ENCODE measurements around the gene SYNC. TPM values are rescaled to one million over a fixed set of nuclear protein-coding genes. Genes with fewer than 3 reads are reported as not detected.

Gene SYNC
- total RNA-seq, 1 experiment from 2014 or later: 6.6 TPM

DNA sequence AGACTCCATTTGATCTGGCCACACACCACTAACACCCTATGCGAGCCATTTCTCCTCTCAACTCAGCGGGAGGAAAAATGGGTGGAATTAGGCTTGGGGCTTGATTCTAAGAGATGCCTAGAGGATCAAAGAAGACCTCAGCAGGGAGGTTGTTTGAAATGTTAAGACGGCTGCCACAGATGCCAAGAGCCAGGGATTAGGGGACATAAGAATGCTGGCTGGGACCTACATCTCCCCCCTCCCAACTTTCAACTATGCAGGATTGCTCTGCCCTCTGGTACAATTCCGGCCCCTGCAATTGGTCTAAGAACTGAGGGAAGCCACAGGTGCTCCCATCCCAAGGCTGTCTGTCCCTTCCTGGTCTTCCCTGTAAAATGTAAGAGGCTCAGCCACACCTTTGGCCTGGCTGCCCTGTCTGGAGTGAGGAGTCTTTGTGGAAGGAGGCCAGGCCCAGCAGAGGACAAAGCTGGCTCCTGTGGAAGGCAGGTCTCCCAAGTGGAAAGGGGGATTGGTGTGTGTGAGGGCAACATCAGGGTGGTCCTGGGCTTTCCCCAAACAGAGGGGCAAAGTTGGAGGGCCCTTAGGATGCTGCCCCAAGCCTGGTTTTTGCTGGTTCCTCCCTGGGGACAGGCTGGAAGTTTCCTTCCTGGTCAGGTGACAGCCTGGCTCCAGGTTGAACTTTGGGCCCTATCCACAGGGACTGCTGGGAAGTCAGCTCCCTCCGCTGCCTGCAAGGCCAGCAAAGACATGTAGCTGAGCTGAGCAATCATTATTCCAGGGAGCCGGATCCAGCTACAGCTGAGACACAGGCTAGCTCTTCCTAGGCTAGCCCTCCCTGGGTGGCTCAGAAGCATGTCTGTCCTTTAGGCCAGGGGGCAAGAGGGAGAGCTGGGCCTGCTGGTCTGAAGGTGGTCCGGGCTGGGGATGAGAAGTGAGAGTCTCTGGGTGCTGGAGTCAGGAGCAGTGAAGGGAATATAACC is 34.5 kb upstream of the SYNC start:
- Histone ChIP-seq H3K27ac (ENCODE audit: low read length) (no peak overlapping the region), H3K36me3 (ENCODE audit: low read depth, low read length) (no peaks in the 10 kb centered on the region), H3K9ac (ENCODE audit: low read length) (no peak overlapping the region), H3K4me2 (ENCODE audit: low read length) (no peak overlapping the region), H2AFZ (ENCODE audit: low read length) (no peak overlapping the region), H4K20me1 (ENCODE audit: low read length) (no peaks in the 10 kb centered on the region), H3K9me2 (replicated peaks; ENCODE audit: low read length) (no peaks in the 10 kb centered on the region), H3K4me1 (ENCODE audit: insufficient read depth, low read length) (peaks cover 6% of the 10 kb centered on the region), H3K79me2 (ENCODE audit: low read length) (peaks cover 11% of the 10 kb centered on the region), H3K9me3 (ENCODE audit: low read length) (no peaks in the 10 kb centered on the region), H3F3A (ENCODE audit: low read length, unreplicated experiment) (no peaks in the 10 kb centered on the region), H3K27me3 (ENCODE audit: low read length) (no peaks in the 10 kb centered on the region), H3K4me3 (ENCODE audit: low read length) (no peak overlapping the region)
- ChIA-PET CTCF (no interaction called here), POLR2A (ENCODE audit: unreplicated experiment) (no interaction called here)
- TF ChIP-seq, protein P1, sequence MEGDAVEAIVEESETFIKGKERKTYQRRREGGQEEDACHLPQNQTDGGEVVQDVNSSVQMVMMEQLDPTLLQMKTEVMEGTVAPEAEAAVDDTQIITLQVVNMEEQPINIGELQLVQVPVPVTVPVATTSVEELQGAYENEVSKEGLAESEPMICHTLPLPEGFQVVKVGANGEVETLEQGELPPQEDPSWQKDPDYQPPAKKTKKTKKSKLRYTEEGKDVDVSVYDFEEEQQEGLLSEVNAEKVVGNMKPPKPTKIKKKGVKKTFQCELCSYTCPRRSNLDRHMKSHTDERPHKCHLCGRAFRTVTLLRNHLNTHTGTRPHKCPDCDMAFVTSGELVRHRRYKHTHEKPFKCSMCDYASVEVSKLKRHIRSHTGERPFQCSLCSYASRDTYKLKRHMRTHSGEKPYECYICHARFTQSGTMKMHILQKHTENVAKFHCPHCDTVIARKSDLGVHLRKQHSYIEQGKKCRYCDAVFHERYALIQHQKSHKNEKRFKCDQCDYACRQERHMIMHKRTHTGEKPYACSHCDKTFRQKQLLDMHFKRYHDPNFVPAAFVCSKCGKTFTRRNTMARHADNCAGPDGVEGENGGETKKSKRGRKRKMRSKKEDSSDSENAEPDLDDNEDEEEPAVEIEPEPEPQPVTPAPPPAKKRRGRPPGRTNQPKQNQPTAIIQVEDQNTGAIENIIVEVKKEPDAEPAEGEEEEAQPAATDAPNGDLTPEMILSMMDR (conservative IDR thresholded peaks at IDR 0.05; ENCODE audit: low read depth, low read length): no peak
- no peak for TF ChIP-seq EZH2phosphoT487 (IDR thresholded peaks at IDR 0.05; ENCODE audit: borderline replicate concordance, low read length)
- no peak for TF ChIP-seq EZH2 (IDR thresholded peaks at IDR 0.05; ENCODE audit: low read length, unreplicated experiment)
- BruUV-seq (replicated peaks): no TSS peak
- intact Hi-C loops (cut with micrococcal nuclease): no loop called here
- ATAC-seq: no peak
- DNase-seq: no peak

DNA sequence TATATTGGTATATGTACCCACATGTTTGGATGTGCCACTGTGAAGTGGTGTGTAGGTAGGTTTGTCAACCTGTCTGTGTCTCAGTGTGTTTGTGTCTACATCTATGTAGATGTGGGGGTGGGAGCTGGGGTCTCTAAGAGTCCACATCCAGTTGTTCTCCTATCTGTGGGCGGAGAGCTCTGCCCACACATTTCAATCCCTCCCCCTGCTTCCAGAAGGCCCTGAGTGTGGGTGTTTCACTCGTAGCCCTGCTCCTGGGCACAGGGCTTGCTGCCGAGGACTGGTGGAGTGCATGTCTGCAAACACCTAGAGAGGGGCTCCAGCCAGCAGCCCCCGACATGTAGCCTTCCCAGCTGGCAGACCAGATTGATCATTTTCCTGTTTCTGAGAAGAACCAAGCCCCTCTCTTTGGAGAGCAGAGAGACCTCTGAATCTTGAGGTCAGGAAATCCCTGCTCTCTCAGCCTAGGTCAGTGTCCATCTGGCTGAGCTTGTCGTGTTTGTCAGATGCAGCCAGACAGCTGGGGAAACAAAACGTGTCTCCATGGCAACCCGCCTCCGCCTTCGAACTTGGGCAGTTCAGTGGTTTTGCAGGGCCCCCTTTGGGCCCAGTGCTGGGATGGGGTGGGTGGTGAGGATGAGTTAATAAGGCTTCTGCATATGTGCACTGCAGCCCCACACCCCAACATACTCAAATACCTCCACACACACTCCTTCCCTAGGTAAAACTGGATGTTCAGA is 31.2 kb upstream of the SYNC start:
- Histone ChIP-seq H3K27me3 (ENCODE audit: low read length) (no peaks in the 10 kb centered on the region), H3K9ac (ENCODE audit: low read length) (no peak overlapping the region), H3K9me3 (ENCODE audit: low read length) (no peaks in the 10 kb centered on the region), H3K4me3 (ENCODE audit: low read length) (no peak overlapping the region), H3K9me2 (replicated peaks; ENCODE audit: low read length) (no peaks in the 10 kb centered on the region), H3K4me1 (ENCODE audit: insufficient read depth, low read length) (peaks cover 21% of the 10 kb centered on the region), H3K36me3 (ENCODE audit: low read depth, low read length) (no peaks in the 10 kb centered on the region), H3K27ac (ENCODE audit: low read length) (no peak overlapping the region), H3K79me2 (ENCODE audit: low read length) (no peaks in the 10 kb centered on the region), H4K20me1 (ENCODE audit: low read length) (no peaks in the 10 kb centered on the region), H3F3A (ENCODE audit: low read length, unreplicated experiment) (no peaks in the 10 kb centered on the region), H2AFZ (ENCODE audit: low read length) (no peak overlapping the region), H3K4me2 (ENCODE audit: low read length) (no peak overlapping the region)
- ATAC-seq (no peak), DNase-seq (no peak)
- no peak for TF ChIP-seq EZH2phosphoT487 (IDR thresholded peaks at IDR 0.05; ENCODE audit: borderline replicate concordance, low read length)
- TF ChIP-seq, protein P1 (conservative IDR thresholded peaks at IDR 0.05; ENCODE audit: low read depth, low read length): no peak
- TF ChIP-seq EZH2 (IDR thresholded peaks at IDR 0.05; ENCODE audit: low read length, unreplicated experiment): no peak
- ChIA-PET CTCF (no interaction called here), POLR2A (ENCODE audit: unreplicated experiment) (no interaction called here)
- intact Hi-C loops (cut with micrococcal nuclease): no loop called here
- no TSS peak for BruUV-seq (replicated peaks)

Measured in PC-3 (cell line).